ENCODE results near the gene GABRR1. TPM values are rescaled to one million over a fixed set of nuclear protein-coding genes. Genes with fewer than 3 reads are reported as not detected.

Gene GABRR1
- total RNA-seq, 3 donors from 2014 or later (not counting 1 experiment from before 2014, with no cell fraction given): 0.07 TPM; not detected in 2

- no peak overlapping the region for H3K27ac ChIP-seq (ENCODE audit: low read length)
- no peaks in the 10 kb centered on the region for H3K4me1 ChIP-seq (ENCODE audit: control insufficient read depth, insufficient read depth, low read length)
- Mint-ChIP-seq H3K27me3 (ENCODE audit: low read depth in 2 of 2) (peaks cover 0 to 15% of the 10 kb centered on the region in 2 donors), H3K9me3 (no peaks in the 10 kb centered on the region), H3K4me1 (no peaks in the 10 kb centered on the region), H3K36me3 (no peaks in the 10 kb centered on the region), H3K4me3 (no peak overlapping the region), H3K27ac (no peak overlapping the region)
- no peaks in the 10 kb centered on the region for H3K27me3 ChIP-seq (ENCODE audit: control insufficient read depth, insufficient read depth, low read length)
- DNase-seq (no peak), ATAC-seq (no peak)
- H3K9me3 ChIP-seq (ENCODE audit: control insufficient read depth, insufficient read depth, low read length): no peaks in the 10 kb centered on the region
- H3K36me3 ChIP-seq (ENCODE audit: control insufficient read depth, insufficient read depth, low read length): no peaks in the 10 kb centered on the region
- intact Hi-C loops (cut with micrococcal nuclease): no loop called here
- no peak for TF ChIP-seq CTCF (IDR thresholded peaks at IDR 0.05)
- WGBS (ENCODE audit: insufficient coverage): 85% methylated on average over 7 of the region's 7 CpGs
- H3K4me3 ChIP-seq (ENCODE audit: low read length): no peak overlapping the region
These were observed 33.1 kb upstream of the GABRR1 start for GRCh38 chr6:89250239-89250638.

GRCh38 chr6:89244241-89244985 is 27.3 kb upstream of the GABRR1 start:
- 57% methylated on average over 5 of the region's 5 CpGs for WGBS (ENCODE audit: insufficient coverage)
- intact Hi-C loops (cut with micrococcal nuclease): no loop called here

GRCh38 chr6:89243331-89243629 is 26.1 kb upstream of the GABRR1 start:
- intact Hi-C loops (cut with micrococcal nuclease): no loop called here
- WGBS (ENCODE audit: insufficient coverage): 29% methylated on average over 1 of the region's 1 CpG
- H3K4me1 Mint-ChIP-seq: peaks cover 13 to 19% of the 10 kb centered on the region in 2 donors
- H3K4me3 Mint-ChIP-seq: no peak overlapping the region
- no peak overlapping the region for H3K27ac ChIP-seq (ENCODE audit: low read length)
- peaks cover 9% of the 10 kb centered on the region for H3K4me1 ChIP-seq (ENCODE audit: control insufficient read depth, insufficient read depth, low read length)
- H3K9me3 ChIP-seq (ENCODE audit: control insufficient read depth, insufficient read depth, low read length): no peaks in the 10 kb centered on the region
- ATAC-seq: no peak
- no peak overlapping the region for H3K4me3 ChIP-seq (ENCODE audit: low read length)
- TF ChIP-seq CTCF (IDR thresholded peaks at IDR 0.05): no peak
- no peak for DNase-seq
- H3K36me3 ChIP-seq (ENCODE audit: control insufficient read depth, insufficient read depth, low read length): no peaks in the 10 kb centered on the region
- no peaks in the 10 kb centered on the region for H3K27me3 ChIP-seq (ENCODE audit: control insufficient read depth, insufficient read depth, low read length)
- H3K27me3 Mint-ChIP-seq (ENCODE audit: low read depth in 2 of 2): peaks cover 2 to 19% of the 10 kb centered on the region in 2 donors
- no peak overlapping the region for H3K27ac Mint-ChIP-seq
- no peaks in the 10 kb centered on the region for H3K9me3 Mint-ChIP-seq
- H3K36me3 Mint-ChIP-seq: no peaks in the 10 kb centered on the region

More at GRCh38 chr6:89244241-89244985, 27.3 kb upstream of the GABRR1 start:
- H3K9me3 Mint-ChIP-seq: no peaks in the 10 kb centered on the region
- H3K36me3 ChIP-seq (ENCODE audit: control insufficient read depth, insufficient read depth, low read length): no peaks in the 10 kb centered on the region
- H3K9me3 ChIP-seq (ENCODE audit: control insufficient read depth, insufficient read depth, low read length): no peaks in the 10 kb centered on the region
- H3K4me3 Mint-ChIP-seq: no peak overlapping the region
- peaks cover 5 to 19% of the 10 kb centered on the region in 2 donors for H3K27me3 Mint-ChIP-seq (ENCODE audit: low read depth in 2 of 2)
- no peaks in the 10 kb centered on the region for H3K27me3 ChIP-seq (ENCODE audit: control insufficient read depth, insufficient read depth, low read length)
- peaks cover 8 to 14% of the 10 kb centered on the region in 2 donors for H3K4me1 Mint-ChIP-seq
- DNase-seq (no peak), ATAC-seq (no peak)
- no peak for TF ChIP-seq CTCF (IDR thresholded peaks at IDR 0.05)
- no peak overlapping the region for H3K27ac Mint-ChIP-seq
- H3K4me1 ChIP-seq (ENCODE audit: control insufficient read depth, insufficient read depth, low read length): peaks cover 3% of the 10 kb centered on the region
- H3K36me3 Mint-ChIP-seq: no peaks in the 10 kb centered on the region
- H3K4me3 ChIP-seq (ENCODE audit: low read length): no peak overlapping the region
- no peak overlapping the region for H3K27ac ChIP-seq (ENCODE audit: low read length)
